Immature natural killer cell (primary cell): Measurements from ENCODE around the gene PPP1R1B. TPM values are rescaled to one million over a fixed set of nuclear protein-coding genes. Genes with fewer than 3 reads are reported as not detected.
A peak's percentile ranks its signal among the peaks of the same experiment; 100 is the strongest.

Experiments
- DNase-seq, 3 donors: peaks; one replicate each; pipeline ENCODE4 v3.0.0; 2022; ENCODE audit warnings: mixed read lengths in 1 of 3
- H3K27ac Mint-ChIP-seq, 6 donors: one replicate each; pipeline ENCODE4 v1.8.0; 2020; ENCODE audit warnings: mixed read lengths in 6 of 6, mild to moderate bottlenecking in 5 of 6, inconsistent platforms in 4 of 6, moderate library complexity in 3 of 6
- H3K27me3 Mint-ChIP-seq, 3 donors: one replicate each; pipeline ENCODE4 v1.8.0; 2020 to 2021; ENCODE audit warnings: low read depth in 3 of 3, mild to moderate bottlenecking in 3 of 3, mixed read lengths in 3 of 3, moderate library complexity in 3 of 3, inconsistent platforms in 1 of 3
- H3K36me3 Mint-ChIP-seq, 3 donors: one replicate each; pipeline ENCODE4 v1.8.0; 2020; ENCODE audit warnings: mixed read lengths in 3 of 3, inconsistent platforms in 2 of 3, mild to moderate bottlenecking in 2 of 3
- H3K4me1 Mint-ChIP-seq, 2 donors: one replicate each; pipeline ENCODE4 v1.8.0; 2020; ENCODE audit warnings: inconsistent platforms in 2 of 2, mild to moderate bottlenecking in 2 of 2, mixed read lengths in 2 of 2, moderate library complexity in 1 of 2
- H3K4me3 Mint-ChIP-seq, 5 donors: one replicate each; pipeline ENCODE4 v1.8.0; 2020; ENCODE audit warnings: mild to moderate bottlenecking in 5 of 5, mixed read lengths in 5 of 5, inconsistent platforms in 3 of 5, moderate library complexity in 3 of 5
- H3K9me3 Mint-ChIP-seq, 6 donors: one replicate each; pipeline ENCODE4 v1.8.0; 2020; ENCODE audit warnings: mild to moderate bottlenecking in 6 of 6, mixed read lengths in 6 of 6, inconsistent platforms in 4 of 6, moderate library complexity in 3 of 6
- polyA plus RNA-seq, 3 donors: library from polyadenylated mRNA; unstranded; fragments of 300-500 nt; fragmentation: Illumina TruSeq; gene quantifications; one replicate each; pipeline ENCODE4 v1.2.3, GENCODE V29; 2021

The PPP1R1B gene
- polyA plus RNA-seq, 3 donors from 2014 or later = not detected

- H3K4me1 Mint-ChIP-seq = peaks cover 51 to 52% of the 10 kb centered on the region in 2 donors
- peaks cover 2 to 5% (median 4%) of the 10 kb centered on the region in 3 donors for H3K27me3 Mint-ChIP-seq
- no peaks in the 10 kb centered on the region for H3K9me3 Mint-ChIP-seq
- no peaks in the 10 kb centered on the region for H3K36me3 Mint-ChIP-seq
- no peak overlapping the region for H3K4me3 Mint-ChIP-seq
- peak overlapping the region; percentile 50 to 81 (median 54) for H3K27ac Mint-ChIP-seq
- no peak for DNase-seq
These were observed 25.3 kb downstream of the PPP1R1B start for GRCh38 chr17:39651923-39652586.

- Mint-ChIP-seq H3K27ac (peak overlapping the region; percentile 7 to 81 (median 54)), H3K4me1 (peaks cover 48 to 52% of the 10 kb centered on the region in 2 donors), H3K36me3 (no peaks in the 10 kb centered on the region), H3K4me3 (no peak overlapping the region), H3K9me3 (no peaks in the 10 kb centered on the region), H3K27me3 (peaks cover 2 to 5% (median 4%) of the 10 kb centered on the region in 3 donors)
- DNase-seq = no peak
These were observed 26.0 kb downstream of the PPP1R1B start for GRCh38 chr17:39652587-39653315.

GRCh38 chr17:39653316-39653661 is 26.5 kb downstream of the PPP1R1B start:
- H3K4me1 Mint-ChIP-seq = peaks cover 47 to 52% of the 10 kb centered on the region in 2 donors
- H3K9me3 Mint-ChIP-seq = no peaks in the 10 kb centered on the region
- no peak for DNase-seq
- no peak overlapping the region for H3K4me3 Mint-ChIP-seq
- H3K27ac Mint-ChIP-seq = peak overlapping the region in 1 of 6 donors; percentile 79
- H3K27me3 Mint-ChIP-seq = peaks cover 2 to 6% (median 4%) of the 10 kb centered on the region in 3 donors
- no peaks in the 10 kb centered on the region for H3K36me3 Mint-ChIP-seq

GRCh38 chr17:39653662-39654331 is 27.0 kb downstream of the PPP1R1B start:
- Mint-ChIP-seq H3K27ac (peak overlapping the region; percentile 28 to 90 (median 70)), H3K4me3 (no peak overlapping the region), H3K9me3 (no peaks in the 10 kb centered on the region), H3K27me3 (peaks cover 0 to 6% (median 4%) of the 10 kb centered on the region in 3 donors), H3K4me1 (peaks cover 45 to 49% of the 10 kb centered on the region in 2 donors), H3K36me3 (no peaks in the 10 kb centered on the region)
- DNase-seq = peak; percentile 70 to 77 (median 73)

- Mint-ChIP-seq H3K9me3 (no peaks in the 10 kb centered on the region), H3K4me1 (peaks cover 36 to 41% of the 10 kb centered on the region in 2 donors), H3K27ac (peak overlapping the region in 1 of 6 donors; percentile 66), H3K27me3 (peaks cover 0 to 6% (median 4%) of the 10 kb centered on the region in 3 donors), H3K4me3 (no peak overlapping the region), H3K36me3 (no peaks in the 10 kb centered on the region)
- no peak for DNase-seq
These were observed 28.4 kb downstream of the PPP1R1B start for GRCh38 chr17:39655105-39655504.

- Mint-ChIP-seq H3K9me3 (no peaks in the 10 kb centered on the region), H3K27me3 (peaks cover 0 to 5% (median 2%) of the 10 kb centered on the region in 3 donors), H3K4me1 (peaks cover 13 to 18% of the 10 kb centered on the region in 2 donors), H3K4me3 (no peak overlapping the region), H3K36me3 (peaks cover 0 to 8% (median 3%) of the 10 kb centered on the region in 3 donors), H3K27ac (no peak overlapping the region)
- DNase-seq = no peak
These were observed 31.6 kb downstream of the PPP1R1B start for GRCh38 chr17:39658346-39658745.

- no peak for DNase-seq
- peaks cover 11 to 15% of the 10 kb centered on the region in 2 donors for H3K4me1 Mint-ChIP-seq
- no peaks in the 10 kb centered on the region for H3K9me3 Mint-ChIP-seq
- H3K36me3 Mint-ChIP-seq = peaks cover 0 to 8% (median 3%) of the 10 kb centered on the region in 3 donors
- H3K27me3 Mint-ChIP-seq = peaks cover 0 to 5% (median 2%) of the 10 kb centered on the region in 3 donors
- H3K27ac Mint-ChIP-seq = no peak overlapping the region
- H3K4me3 Mint-ChIP-seq = no peak overlapping the region
These were observed 32.0 kb downstream of the PPP1R1B start for GRCh38 chr17:39658760-39659159.

- Mint-ChIP-seq H3K27ac (no peak overlapping the region), H3K4me1 (peaks cover 9 to 11% of the 10 kb centered on the region in 2 donors), H3K4me3 (no peak overlapping the region), H3K9me3 (no peaks in the 10 kb centered on the region), H3K27me3 (peaks cover 0 to 5% (median 2%) of the 10 kb centered on the region in 3 donors), H3K36me3 (peaks cover 0 to 8% (median 3%) of the 10 kb centered on the region in 3 donors)
- no peak for DNase-seq
These were observed 32.7 kb downstream of the PPP1R1B start for GRCh38 chr17:39659279-39660010.

GRCh38 chr17:39660011-39660360 is 33.2 kb downstream of the PPP1R1B start:
- H3K9me3 Mint-ChIP-seq = no peaks in the 10 kb centered on the region
- H3K27ac Mint-ChIP-seq = peak overlapping the region in 1 of 6 donors; percentile 36
- H3K4me1 Mint-ChIP-seq = peaks cover 6 to 7% of the 10 kb centered on the region in 2 donors
- peaks cover 2 to 5% (median 4%) of the 10 kb centered on the region in 3 donors for H3K27me3 Mint-ChIP-seq
- H3K36me3 Mint-ChIP-seq = peaks cover 0 to 8% (median 3%) of the 10 kb centered on the region in 3 donors
- no peak for DNase-seq
- no peak overlapping the region for H3K4me3 Mint-ChIP-seq

- Mint-ChIP-seq H3K4me1 (peaks cover 0 to 4% of the 10 kb centered on the region in 2 donors), H3K27ac (no peak overlapping the region), H3K9me3 (no peaks in the 10 kb centered on the region), H3K36me3 (peaks cover 0 to 8% (median 3%) of the 10 kb centered on the region in 3 donors), H3K4me3 (no peak overlapping the region), H3K27me3 (peaks cover 1 to 7% (median 2%) of the 10 kb centered on the region in 3 donors)
- DNase-seq = no peak
These were observed 33.9 kb downstream of the PPP1R1B start for GRCh38 chr17:39660397-39661385.

GRCh38 chr17:39661744-39662541 is 35.2 kb downstream of the PPP1R1B start:
- no peak for DNase-seq
- peaks cover 0 to 2% of the 10 kb centered on the region in 2 donors for H3K4me1 Mint-ChIP-seq
- peaks cover 0 to 8% (median 3%) of the 10 kb centered on the region in 3 donors for H3K36me3 Mint-ChIP-seq
- H3K27me3 Mint-ChIP-seq = peaks cover 1 to 7% (median 2%) of the 10 kb centered on the region in 3 donors
- H3K4me3 Mint-ChIP-seq = no peak overlapping the region
- H3K9me3 Mint-ChIP-seq = no peaks in the 10 kb centered on the region
- H3K27ac Mint-ChIP-seq = no peak overlapping the region
